Spleen (tissue), 7 donors: Measurements from ENCODE around the gene TBC1D10A.

Source experiments
- CTCF ChIP-seq, 11 experiments: fragments of 200-600 bp in 7 of 11; fragments of 450-650 bp in 4 of 11; sonication (generic) in 4 of 11; IDR thresholded peaks in 8 of 11; conservative IDR thresholded peaks in 3 of 11; 1 replicate in 7 of 11; 2 replicates in 4 of 11; pipeline versions ENCODE4 v1.4.0 to v1.8.0; 2016 to 2021; ENCODE audit warnings: antibody characterized with exemption in 11 of 11, inconsistent platforms in 4 of 11, mild to moderate bottlenecking in 1 of 11
- POLR2A ChIP-seq, 3 donors: fragments of 450-650 bp; IDR thresholded peaks; one replicate each; pipeline ENCODE4 v1.5.1; 2017; ENCODE audit warnings: antibody characterized with exemption in 3 of 3, mild to moderate bottlenecking in 1 of 3
- POLR2AphosphoS5 ChIP-seq, 3 donors: sonication (generic); formaldehyde crosslinking; IDR thresholded peaks; one replicate each; pipeline ENCODE4 v1.5.1; 2017; ENCODE audit warnings: antibody characterized with exemption in 3 of 3
- donor health status: DM: no; HTN: no; CAD: no; lungs with moderate emphysema.
- donor health status: DM: no; HTN: no; CAD: no.
- donor health status: DM: no; HTN: no; CAD: no.

- TF ChIP-seq POLR2AphosphoS5 (IDR thresholded peaks at IDR 0.05) (peak in 2 of 3 donors; percentile 9 to 26), CTCF (IDR thresholded peaks at IDR 0.05 in 8 of 11, conservative IDR thresholded peaks at IDR 0.05 in 3 of 11) (no peak), POLR2A (IDR thresholded peaks at IDR 0.05) (no peak)
Observed at GRCh38 chr22:30332551-30332950, 5.8 kb upstream of the TBC1D10A start.
